HG03196 (cell line): ENCODE measurements around the gene PPP3CA.

ENCODE experiments used
- ATAC-seq: cut with Tn5 transposase; IDR thresholded peaks from one replicate; pipeline ENCODE4 v1.9.1; 2021; ENCODE audit not compliant: unreplicated experiment

The PPP3CA gene

GRCh38 chr4:100977746-100978397 lies 369.5 kb downstream of the PPP3CA start:
- ATAC-seq: no peak

- ATAC-seq: no peak
Observed at GRCh38 chr4:100977274-100977673, 370.1 kb downstream of the PPP3CA start.
